ENCODE measurements around the gene COG1. TPM values are rescaled to one million over a fixed set of nuclear protein-coding genes. Genes with fewer than 3 reads are reported as not detected.
A peak's percentile ranks its signal among the peaks of the same experiment; 100 is the strongest.

The COG1 gene
- total and polyA plus RNA-seq, 2 of the 8 experiments (the other 6 are each of a cell fraction or from before 2014, with no cell fraction given): 11.0 to 19.5 TPM

GRCh38 chr17:73189417-73190099, 3.3 kb upstream of the COG1 start (continued):
- TF ChIP-seq ATF3 (IDR thresholded peaks at IDR 0.05; ENCODE audit: insufficient read depth, low read depth, low read length): 0 out of 2 replicates have a peak, but pooled peaks have one; percentile 15
- TF ChIP-seq ASH2L (IDR thresholded peaks at IDR 0.05; ENCODE audit: low read length): no peak
